ENCODE data around the gene SNX1.

DNA sequence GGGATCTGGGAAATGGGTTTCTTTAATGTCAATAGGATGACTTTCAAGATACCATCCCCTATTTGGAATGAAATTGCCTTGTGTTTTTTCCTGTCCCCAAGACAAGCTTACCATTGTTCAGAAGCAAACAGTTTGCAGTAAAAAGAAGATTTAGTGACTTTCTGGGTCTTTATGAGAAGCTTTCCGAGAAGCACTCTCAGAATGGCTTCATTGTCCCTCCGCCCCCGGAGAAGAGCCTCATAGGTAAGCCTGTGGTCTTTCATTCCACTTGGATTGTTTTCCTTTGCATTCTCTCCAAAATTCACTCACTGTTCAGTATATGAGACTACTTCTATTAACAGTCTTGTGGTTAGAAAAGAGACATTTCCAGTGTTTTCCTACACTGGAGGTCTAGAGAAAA is 30.2 kb downstream of the SNX1 start:
- TF ChIP-seq EZH2phosphoT487 (IDR thresholded peaks at IDR 0.05; ENCODE audit: insufficient read depth, low read depth) (no peak), EZH2 (IDR thresholded peaks at IDR 0.05; ENCODE audit: insufficient read depth, poor library complexity, severe bottlenecking) (no peak)
